GM19238 (cell line): ENCODE results near the gene PREP.
"Not testable (repeated sequence)": the region's sequence is repeated elsewhere in the genome, so short reads cannot be mapped to it uniquely, and the experiment has no call there.

Source experiments
- DNase-seq: peaks from one replicate; pipeline ENCODE4 v3.0.0; 2011; ENCODE audit warnings: low spot score; ENCODE audit not compliant: insufficient read length

The PREP gene

GRCh38 chr6:105270511-105270910 lies 132.4 kb downstream of the PREP start:
- no peak for DNase-seq

GRCh38 chr6:105269390-105269789 lies 133.5 kb downstream of the PREP start:
- no peak for DNase-seq

- DNase-seq = no peak
Observed at GRCh38 chr6:105263685-105264610, 138.9 kb downstream of the PREP start.

- DNase-seq = no peak
Observed at GRCh38 chr6:105259913-105260889, 142.7 kb downstream of the PREP start.

GRCh38 chr6:105258816-105259215 lies 144.1 kb downstream of the PREP start:
- DNase-seq = no peak

GRCh38 chr6:105257340-105257739 lies 145.5 kb downstream of the PREP start:
- no peak for DNase-seq

GRCh38 chr6:105256619-105257018 lies 146.3 kb downstream of the PREP start:
- DNase-seq = no peak

GRCh38 chr6:105253787-105254186 lies 149.1 kb downstream of the PREP start:
- no peak for DNase-seq

- DNase-seq = no peak
Observed at GRCh38 chr6:105251689-105252088, 151.2 kb downstream of the PREP start.

- no peak for DNase-seq
Observed at GRCh38 chr6:105250533-105250932, 152.3 kb downstream of the PREP start.

GRCh38 chr6:105243487-105243886 lies 159.4 kb downstream of the PREP start:
- no peak for DNase-seq

GRCh38 chr6:105235155-105235554 lies 167.7 kb downstream of the PREP start:
- no peak for DNase-seq

GRCh38 chr6:105231771-105232170 lies 171.1 kb downstream of the PREP start:
- DNase-seq = not testable (repeated sequence)
